Measurements from ENCODE around the gene ZC3HAV1.

ZC3HAV1 gene

GRCh38 chr7:139075871-139076686 is 33.4 kb downstream of the ZC3HAV1 start:
- TF ChIP-seq ZNF16 (tag by site-specific recombination; IDR thresholded peaks at IDR 0.05; ENCODE audit: low read depth) = no peak
- no peak for TF ChIP-seq ZNF157 (tag by site-specific recombination; IDR thresholded peaks at IDR 0.05)
- no peak for TF ChIP-seq ZNF518A (tag by site-specific recombination; conservative IDR thresholded peaks at IDR 0.05; ENCODE audit: low read depth)
- no peak for TF ChIP-seq KLF1 (tag by site-specific recombination; IDR thresholded peaks at IDR 0.05)
- no peak for TF ChIP-seq ZNF677 (tag by site-specific recombination; IDR thresholded peaks at IDR 0.05)
- TF ChIP-seq ELK4 (IDR thresholded peaks at IDR 0.05; ENCODE audit: borderline replicate concordance, low read depth, low read length) = no peak
- no peak for TF ChIP-seq ZNF747 (tag by site-specific recombination; IDR thresholded peaks at IDR 0.05)
- TF ChIP-seq ZNF843 (tag by site-specific recombination; IDR thresholded peaks at IDR 0.05) = no peak
- TF ChIP-seq ZNF26 (tag by site-specific recombination; IDR thresholded peaks at IDR 0.05) = no peak
- no peak for TF ChIP-seq ZNF785 (tag by site-specific recombination; IDR thresholded peaks at IDR 0.05)
- no peak for TF ChIP-seq ZNF366 (tag by site-specific recombination; conservative IDR thresholded peaks at IDR 0.05)
- TF ChIP-seq ZNF664 (tag by site-specific recombination; IDR thresholded peaks at IDR 0.05) = no peak
- TF ChIP-seq ZIC2 (tag by site-specific recombination; IDR thresholded peaks at IDR 0.05) = no peak
- TF ChIP-seq ZFHX2 (tag by site-specific recombination; conservative IDR thresholded peaks at IDR 0.05) = no peak
- no peak for TF ChIP-seq ZNF423 (tag by site-specific recombination; IDR thresholded peaks at IDR 0.05)
- TF ChIP-seq CTCF (tag by site-specific recombination; IDR thresholded peaks at IDR 0.05) = no peak
- no peak for TF ChIP-seq KLF16 (tag by site-specific recombination; IDR thresholded peaks at IDR 0.05)
- TF ChIP-seq ZNF214 (tag by site-specific recombination; IDR thresholded peaks at IDR 0.05; ENCODE audit: borderline replicate concordance) = no peak
- TF ChIP-seq ZNF426 (tag by site-specific recombination; IDR thresholded peaks at IDR 0.05) = no peak
- no peak for TF ChIP-seq ZNF48 (tag by site-specific recombination; IDR thresholded peaks at IDR 0.05)
- Histone ChIP-seq H3K4me1 (ENCODE audit: control insufficient read depth, insufficient read depth, low read length) (no peaks in the 10 kb centered on the region), H3K36me3 (ENCODE audit: control insufficient read depth in 2 of 2, insufficient read depth in 1 of 2, low read length in 2 of 2) (peaks cover 0 to 87% of the 10 kb centered on the region in 2 experiments), H3K27ac (ENCODE audit: extremely low read depth, low read depth, low read length) (no peak overlapping the region), H3K9me3 (ENCODE audit: control insufficient read depth, insufficient read depth, low read depth, low read length) (no peaks in the 10 kb centered on the region), H3K4me3 (ENCODE audit: low read depth, low read length) (no peak overlapping the region)
- ChIA-PET POLR2A (interaction anchor here (0.7 kb wide), 1 partner anchor 36 kb away, joined by 4 read pairs; no protein-coding TSS in a partner anchor), CTCF (interaction anchor here (0.5 to 3.8 kb wide), 18 partner anchors 8 to 851 kb away, joined by 3 to 30 read pairs (median 4); a partner anchor contains a TSS)

Data from HEK293 (cell line).